A549 (cell line): Measurements from ENCODE around the gene RPTOR. TPM values are rescaled to one million over a fixed set of nuclear protein-coding genes. Genes with fewer than 3 reads are reported as not detected.

Experiments
- ATAC-seq, 2 experiments: fragments of 200-7000 bp in 1 of 2; fragments of >200 bp in 1 of 2; cut with Nextera tagmentation in 1 of 2; cut with Tn5 transposase in 1 of 2; 3 replicates each; pipeline versions ENCODE4 v1.8.0 to v1.9.1; 2018 to 2020; ENCODE audit warnings: mild to moderate bottlenecking in 1 of 2, moderate library complexity in 1 of 2
- CTCF ChIA-PET: fragments of 300-600 bp; sonication (Branson Sonifier 250); formaldehyde crosslinking; extraction: SDS; loops from one replicate; lab custom pipeline; 2021; ENCODE audit warnings: antibody characterized with exemption, inconsistent platforms; lab: Yijun Ruan, JAX
- POLR2A ChIA-PET: fragments of 350-600 bp; formaldehyde crosslinking; extraction: SDS; loops from one replicate; lab custom pipeline; 2021; ENCODE audit warnings: antibody characterized with exemption, inconsistent platforms; lab: Yijun Ruan, JAX
- DNase-seq, 2 experiments: peaks; one replicate each; pipeline versions ENCODE4 v3.0.0 to v3.0.0-alpha.2; 2011 to 2016; ENCODE audit warnings: low read depth in 1 of 2, low spot score in 1 of 2
- FAIRE-seq: peaks from 2 replicates; lab custom pipeline; 2011; peaks lifted over from hg19 to GRCh38; lab: Jason Lieb, UNC
- H3K27ac ChIP-seq, 2 experiments: fragments of >200 bp; sonication (Bioruptor Twin); formaldehyde crosslinking; 3 replicates each; pipeline ENCODE4 v1.5.1; 2016 to 2017
- H3K4me1 ChIP-seq: fragments of >200 bp; sonication (Bioruptor Twin); formaldehyde crosslinking; 3 replicates; pipeline ENCODE4 v1.6.1; 2016
- H3K4me2 ChIP-seq: fragments of >200 bp; sonication (Bioruptor Twin); formaldehyde crosslinking; 3 replicates; pipeline ENCODE4 v1.6.1; 2016
- H3K4me3 ChIP-seq: fragments of >200 bp; sonication (Bioruptor Twin); formaldehyde crosslinking; 3 replicates; pipeline ENCODE4 v1.5.1; 2016
- H3K9me3 ChIP-seq: fragments of >200 bp; sonication (Bioruptor Twin); formaldehyde crosslinking; 3 replicates; pipeline ENCODE4 v1.6.1; 2016
- CBX2 ChIP-seq: fragments of 200-600 bp; sonication (generic); IDR thresholded peaks from 2 replicates; pipeline ENCODE4 v1.6.1; 2016; ENCODE audit warnings: low read depth, mild to moderate bottlenecking, borderline replicate concordance
- CBX8 ChIP-seq: fragments of 200-600 bp; sonication (generic); IDR thresholded peaks from 2 replicates; pipeline ENCODE4 v1.6.1; 2016
- CEBPB ChIP-seq, 2 experiments: fragments of >200 bp in 1 of 2; sonication (Bioruptor Twin) in 1 of 2; formaldehyde crosslinking in 1 of 2; IDR thresholded peaks; 2 replicates each; pipeline ENCODE4 v1.6.1; 2012 to 2016
- EHMT2 ChIP-seq: fragments of 200-600 bp; sonication (generic); IDR thresholded peaks from 2 replicates; pipeline ENCODE4 v1.6.1; 2016; ENCODE audit warnings: antibody characterized with exemption, low read depth, mild to moderate bottlenecking, moderate library complexity
- ELK1 ChIP-seq: fragments of 150-350 bp; IDR thresholded peaks from 2 replicates; pipeline ENCODE4 v1.6.1; 2014; ENCODE audit warnings: low read depth, mild to moderate bottlenecking, low read length
- EP300 ChIP-seq, 2 experiments: fragments of >200 bp; sonication (Bioruptor Twin); formaldehyde crosslinking; IDR thresholded peaks; 2 replicates in 1 of 2; 3 replicates in 1 of 2; pipeline ENCODE4 v1.6.1; 2016 to 2017
- FOSL2 ChIP-seq, 2 experiments: fragments of 450-650 bp in 1 of 2; fragments of >200 bp in 1 of 2; sonication (Bioruptor Twin) in 1 of 2; formaldehyde crosslinking; IDR thresholded peaks; 2 replicates each; pipeline versions ENCODE4 v1.5.0 to v1.6.1; 2016 to 2020; ENCODE audit warnings: mild to moderate bottlenecking in 1 of 2, moderate library complexity in 1 of 2
- FOXS1 ChIP-seq: fragments of 250-450 bp; sonication (Bioruptor Pico); IDR thresholded peaks from 2 replicates; pipeline ENCODE4 v1.5.0; 2020; ENCODE audit warnings: mild to moderate bottlenecking, moderate library complexity
- HES2 ChIP-seq: fragments of >200 bp; sonication (Bioruptor Twin); formaldehyde crosslinking; IDR thresholded peaks from 2 replicates; pipeline ENCODE4 v1.6.1; 2016
- HEYL ChIP-seq: fragments of 250-450 bp; sonication (Bioruptor Pico); IDR thresholded peaks from 2 replicates; pipeline ENCODE4 v1.8.0; 2021; ENCODE audit warnings: mild to moderate bottlenecking, moderate library complexity
- HOXB13 ChIP-seq: fragments of 250-450 bp; sonication (Bioruptor Pico); IDR thresholded peaks from 2 replicates; pipeline ENCODE4 v1.5.0; 2020; ENCODE audit warnings: low read depth, mild to moderate bottlenecking, moderate library complexity
- JUN ChIP-seq, 2 experiments: fragments of >200 bp; sonication (Bioruptor Twin); formaldehyde crosslinking; IDR thresholded peaks; 2 replicates in 1 of 2; 3 replicates in 1 of 2; pipeline ENCODE4 v1.6.1; 2016 to 2017
- KDM5A ChIP-seq: fragments of 200-600 bp; sonication (generic); IDR thresholded peaks from 2 replicates; pipeline ENCODE4 v1.6.1; 2016; ENCODE audit warnings: antibody characterized with exemption, mild to moderate bottlenecking
- NR3C1 ChIP-seq: fragments of >200 bp; sonication (Bioruptor Twin); formaldehyde crosslinking; IDR thresholded peaks from 3 replicates; pipeline ENCODE4 v1.6.1; 2017
- POLR2A ChIP-seq: IDR thresholded peaks from 2 replicates; pipeline ENCODE4 v1.6.1; 2012; ENCODE audit warnings: mild to moderate bottlenecking, low read length
- RARB ChIP-seq: fragments of 250-450 bp; sonication (Bioruptor Pico); IDR thresholded peaks from 2 replicates; pipeline ENCODE4 v1.8.0; 2021; ENCODE audit warnings: mild to moderate bottlenecking, moderate library complexity
- RNF2 ChIP-seq: fragments of 200-600 bp; sonication (generic); IDR thresholded peaks from 2 replicates; pipeline ENCODE4 v1.6.1; 2016; ENCODE audit warnings: low read depth, mild to moderate bottlenecking, antibody characterized with exemption, moderate library complexity, borderline replicate concordance
- SMC3 ChIP-seq: fragments of >200 bp; sonication (Bioruptor Twin); formaldehyde crosslinking; IDR thresholded peaks from 3 replicates; pipeline ENCODE4 v1.6.1; 2018; ENCODE audit warnings: inconsistent platforms
- ZC3H11A ChIP-seq: fragments of 450-650 bp; IDR thresholded peaks from 2 replicates; pipeline ENCODE4 v1.6.1; 2014; ENCODE audit warnings: antibody characterized with exemption, mild to moderate bottlenecking
- ZSCAN20 ChIP-seq: fragments of 250-450 bp; sonication (Bioruptor Pico); IDR thresholded peaks from 2 replicates; pipeline ENCODE4 v1.8.0; 2022; ENCODE audit warnings: mild to moderate bottlenecking, moderate library complexity
- WGBS: methylation state at CpG from one replicate; pipeline ENCODE4 v1.1.6; 2017; ENCODE audit errors: missing lambda C conversion rate; 5-methylcytosine and 5-hydroxymethylcytosine counted together
- polyA plus RNA-seq, 4 experiments: library from polyadenylated mRNA; depleted of rRNA in 3 of 4; stranded (reverse); fragments of >200 nt; fragmentation: RNase III in 1 of 4; extraction: RNeasy Plus Mini Kit Qiagen cat#74134 plus additional on column Dnase treatment in 1 of 4; gene quantifications; 2 replicates in 3 of 4; 3 replicates in 1 of 4; pipeline ENCODE4 v1.2.3, GENCODE V29; 2011 to 2017
- TF ChIP-seq, protein P1 (sequence below): IDR thresholded peaks from 2 replicates; pipeline ENCODE4 v1.6.1; 2012
- TF ChIP-seq, protein P2 (sequence below): fragments of 200-600 bp; sonication (generic); IDR thresholded peaks from 2 replicates; pipeline ENCODE4 v1.6.1; 2016; ENCODE audit warnings: antibody characterized with exemption, mild to moderate bottlenecking, moderate library complexity
- TF ChIP-seq, protein P3 (sequence below): IDR thresholded peaks from 2 replicates; pipeline ENCODE4 v1.6.1; 2012

RPTOR gene
- polyA plus RNA-seq, 2 of the 4 experiments (the other 2 are of a cell fraction) = 10.8 to 27.1 TPM

- 91% methylated on average over 11 of the region's 11 CpGs for WGBS
- no peak for FAIRE-seq
- Histone ChIP-seq H3K4me1 (no peaks in the 10 kb centered on the region), H3K4me3 (no peak overlapping the region), H3K4me2 (no peak overlapping the region), H3K9me3 (no peaks in the 10 kb centered on the region), H3K27ac (no peak overlapping the region)
- ATAC-seq = no peak
- CTCF ChIA-PET = interaction anchor here (0.9 to 1.0 kb wide), 2 partner anchors 9 to 11 kb away, joined by 3 to 5 read pairs; no protein-coding TSS in a partner anchor
- POLR2A ChIA-PET = no interaction called here
- TF ChIP-seq CBX2 = no peak
- no peak for TF ChIP-seq HOXB13 (CRISPR knock-in tag)
- no peak for TF ChIP-seq EP300 (IDR thresholded peaks at IDR 0.05)
- TF ChIP-seq POLR2A = no peak
- TF ChIP-seq ELK1 = no peak
- TF ChIP-seq, protein P1, sequence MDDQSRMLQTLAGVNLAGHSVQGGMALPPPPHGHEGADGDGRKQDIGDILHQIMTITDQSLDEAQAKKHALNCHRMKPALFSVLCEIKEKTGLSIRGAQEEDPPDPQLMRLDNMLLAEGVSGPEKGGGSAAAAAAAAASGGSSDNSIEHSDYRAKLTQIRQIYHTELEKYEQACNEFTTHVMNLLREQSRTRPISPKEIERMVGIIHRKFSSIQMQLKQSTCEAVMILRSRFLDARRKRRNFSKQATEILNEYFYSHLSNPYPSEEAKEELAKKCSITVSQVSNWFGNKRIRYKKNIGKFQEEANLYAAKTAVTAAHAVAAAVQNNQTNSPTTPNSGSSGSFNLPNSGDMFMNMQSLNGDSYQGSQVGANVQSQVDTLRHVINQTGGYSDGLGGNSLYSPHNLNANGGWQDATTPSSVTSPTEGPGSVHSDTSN = no peak
- no peak for TF ChIP-seq KDM5A
- no peak for TF ChIP-seq FOSL2 (IDR thresholded peaks at IDR 0.05)
- TF ChIP-seq FOSL2 (CRISPR knock-in tag; IDR thresholded peaks at IDR 0.05) = no peak
- TF ChIP-seq SMC3 = no peak
- no peak for TF ChIP-seq RNF2
- TF ChIP-seq, protein P2, sequence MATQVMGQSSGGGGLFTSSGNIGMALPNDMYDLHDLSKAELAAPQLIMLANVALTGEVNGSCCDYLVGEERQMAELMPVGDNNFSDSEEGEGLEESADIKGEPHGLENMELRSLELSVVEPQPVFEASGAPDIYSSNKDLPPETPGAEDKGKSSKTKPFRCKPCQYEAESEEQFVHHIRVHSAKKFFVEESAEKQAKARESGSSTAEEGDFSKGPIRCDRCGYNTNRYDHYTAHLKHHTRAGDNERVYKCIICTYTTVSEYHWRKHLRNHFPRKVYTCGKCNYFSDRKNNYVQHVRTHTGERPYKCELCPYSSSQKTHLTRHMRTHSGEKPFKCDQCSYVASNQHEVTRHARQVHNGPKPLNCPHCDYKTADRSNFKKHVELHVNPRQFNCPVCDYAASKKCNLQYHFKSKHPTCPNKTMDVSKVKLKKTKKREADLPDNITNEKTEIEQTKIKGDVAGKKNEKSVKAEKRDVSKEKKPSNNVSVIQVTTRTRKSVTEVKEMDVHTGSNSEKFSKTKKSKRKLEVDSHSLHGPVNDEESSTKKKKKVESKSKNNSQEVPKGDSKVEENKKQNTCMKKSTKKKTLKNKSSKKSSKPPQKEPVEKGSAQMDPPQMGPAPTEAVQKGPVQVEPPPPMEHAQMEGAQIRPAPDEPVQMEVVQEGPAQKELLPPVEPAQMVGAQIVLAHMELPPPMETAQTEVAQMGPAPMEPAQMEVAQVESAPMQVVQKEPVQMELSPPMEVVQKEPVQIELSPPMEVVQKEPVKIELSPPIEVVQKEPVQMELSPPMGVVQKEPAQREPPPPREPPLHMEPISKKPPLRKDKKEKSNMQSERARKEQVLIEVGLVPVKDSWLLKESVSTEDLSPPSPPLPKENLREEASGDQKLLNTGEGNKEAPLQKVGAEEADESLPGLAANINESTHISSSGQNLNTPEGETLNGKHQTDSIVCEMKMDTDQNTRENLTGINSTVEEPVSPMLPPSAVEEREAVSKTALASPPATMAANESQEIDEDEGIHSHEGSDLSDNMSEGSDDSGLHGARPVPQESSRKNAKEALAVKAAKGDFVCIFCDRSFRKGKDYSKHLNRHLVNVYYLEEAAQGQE = no peak
- TF ChIP-seq RARB = no peak
- no peak for TF ChIP-seq CEBPB (IDR thresholded peaks at IDR 0.05)
- TF ChIP-seq, protein P3, sequence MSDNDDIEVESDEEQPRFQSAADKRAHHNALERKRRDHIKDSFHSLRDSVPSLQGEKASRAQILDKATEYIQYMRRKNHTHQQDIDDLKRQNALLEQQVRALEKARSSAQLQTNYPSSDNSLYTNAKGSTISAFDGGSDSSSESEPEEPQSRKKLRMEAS = no peak
- no peak for TF ChIP-seq HES2
- no peak for TF ChIP-seq ZC3H11A
- TF ChIP-seq JUN (IDR thresholded peaks at IDR 0.05) = no peak
- TF ChIP-seq ZSCAN20 (CRISPR knock-in tag) = no peak
- no peak for TF ChIP-seq EHMT2
- no peak for DNase-seq
These were observed 101.2 kb downstream of the RPTOR start for GRCh38 chr17:80645706-80646325.

GRCh38 chr17:80646328-80646727 lies 101.7 kb downstream of the RPTOR start:
- Histone ChIP-seq H3K9me3 (no peaks in the 10 kb centered on the region), H3K27ac (no peak overlapping the region)
- WGBS = 96% methylated on average over 9 of the region's 9 CpGs
- no peak for DNase-seq
- TF ChIP-seq HEYL (CRISPR knock-in tag) = no peak
- no peak for TF ChIP-seq CBX8
- TF ChIP-seq NR3C1 = no peak
- no peak for TF ChIP-seq FOXS1 (CRISPR knock-in tag)
- TF ChIP-seq, protein P2 = no peak
- TF ChIP-seq, all 56 proteins: peak for 0
- ATAC-seq (no peak), FAIRE-seq (no peak)
- ChIA-PET CTCF (no interaction called here), POLR2A (no interaction called here)
- H3K4me1 ChIP-seq = no peaks in the 10 kb centered on the region
- no peak overlapping the region for H3K4me3 ChIP-seq
- no peak overlapping the region for H3K4me2 ChIP-seq
